Measurements from ENCODE around the gene TBCD. TPM values are rescaled to one million over a fixed set of nuclear protein-coding genes. Genes with fewer than 3 reads are reported as not detected.

TBCD gene
- total RNA-seq, 1 donor from 2014 or later = 31.8 TPM

DNA sequence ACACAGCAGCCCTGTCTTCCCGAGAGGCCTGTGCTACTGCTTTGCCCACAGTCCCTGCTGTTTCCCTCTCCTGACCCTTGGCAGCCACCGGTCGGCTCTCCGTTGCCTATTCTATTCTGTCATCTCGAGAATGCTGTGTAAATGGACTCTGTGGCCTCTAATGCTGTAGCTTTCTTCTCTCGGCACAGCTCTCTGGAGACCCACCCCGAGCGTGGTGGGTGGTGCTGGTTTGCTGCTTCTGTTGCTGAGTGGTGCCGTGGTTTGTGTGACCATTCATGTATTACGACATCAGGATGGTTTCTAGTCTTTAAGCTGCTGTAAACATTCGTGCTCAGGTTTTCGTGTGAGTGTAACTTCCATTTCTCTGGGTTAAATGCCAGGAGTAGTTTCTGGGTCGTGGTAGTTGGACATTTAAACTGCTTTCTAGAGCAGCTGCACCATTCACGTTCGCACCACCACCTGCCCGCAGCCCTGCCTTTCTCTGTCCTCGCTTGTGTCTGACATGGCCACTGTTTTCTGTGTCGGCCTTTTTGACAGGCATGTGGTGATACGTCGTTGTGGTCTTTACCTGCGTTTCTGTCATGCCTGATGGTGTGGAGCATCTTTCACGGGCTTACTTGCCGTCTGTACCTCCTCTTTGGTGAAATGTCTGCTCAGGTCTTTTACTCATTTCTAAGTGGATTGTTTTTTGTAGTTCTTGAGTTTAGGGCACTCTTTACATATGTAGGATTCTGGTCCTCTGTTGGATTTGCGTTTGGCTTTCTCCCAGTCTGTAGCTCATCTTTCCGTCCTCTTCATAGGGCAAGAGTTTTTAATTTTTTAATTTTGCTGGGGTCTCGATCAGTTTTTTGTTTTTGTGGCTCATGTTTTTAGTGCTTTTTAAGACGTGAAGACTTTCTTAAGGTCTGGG is 135.6 kb downstream of the TBCD start:
- Histone ChIP-seq H3K79me2 (ENCODE audit: insufficient read depth, low read length) (peaks cover 5% of the 10 kb centered on the region), H3K4me3 (ENCODE audit: insufficient read depth, low read depth, low read length) (no peak overlapping the region), H3K27me3 (ENCODE audit: insufficient read depth, low read length) (no peaks in the 10 kb centered on the region), H3K36me3 (ENCODE audit: insufficient read depth, low read length) (no peaks in the 10 kb centered on the region), H3K27ac (ENCODE audit: low read depth, low read length) (no peak overlapping the region), H3K4me2 (ENCODE audit: low read length) (no peak overlapping the region), H3K9me3 (ENCODE audit: insufficient read depth, low read depth, low read length) (no peaks in the 10 kb centered on the region), H3K4me1 (ENCODE audit: insufficient read depth, low read length) (peaks cover 7% of the 10 kb centered on the region), H3K9ac (ENCODE audit: low read length) (no peak overlapping the region), H4K20me1 (ENCODE audit: insufficient read depth, low read length) (peaks cover 4% of the 10 kb centered on the region), H2AFZ (ENCODE audit: low read depth, low read length) (no peak overlapping the region)
- Mint-ChIP-seq H3K36me3 (ENCODE audit: low read depth, unreplicated experiment) (peaks cover 18% of the 10 kb centered on the region), H3K27ac (ENCODE audit: unreplicated experiment) (no peak overlapping the region), H3K27me3 (ENCODE audit: low read depth, unreplicated experiment) (peaks cover 2% of the 10 kb centered on the region), H3K9me3 (ENCODE audit: unreplicated experiment) (peaks cover 5% of the 10 kb centered on the region), H3K4me1 (ENCODE audit: low read depth, unreplicated experiment) (peaks cover 15% of the 10 kb centered on the region), H3K4me3 (ENCODE audit: unreplicated experiment) (no peak overlapping the region)
- TF ChIP-seq CTCF (IDR thresholded peaks at IDR 0.05; ENCODE audit: insufficient read depth, low read depth, low read length) = no peak
- no peak for TF ChIP-seq EZH2 (IDR thresholded peaks at IDR 0.05; ENCODE audit: insufficient read depth, low read length)
- FAIRE-seq (no peak), DNase-seq (ENCODE audit: low read depth) (no peak)

GRCh38 chr17:82888583-82889495 is 137.0 kb downstream of the TBCD start:
- TF ChIP-seq EZH2 (IDR thresholded peaks at IDR 0.05; ENCODE audit: insufficient read depth, low read length) (no peak), CTCF (IDR thresholded peaks at IDR 0.05; ENCODE audit: insufficient read depth, low read depth, low read length) (no peak)
- Histone ChIP-seq H4K20me1 (ENCODE audit: insufficient read depth, low read length) (no peaks in the 10 kb centered on the region), H3K79me2 (ENCODE audit: insufficient read depth, low read length) (no peaks in the 10 kb centered on the region), H3K27me3 (ENCODE audit: insufficient read depth, low read length) (no peaks in the 10 kb centered on the region), H3K4me3 (ENCODE audit: insufficient read depth, low read depth, low read length) (no peak overlapping the region), H3K4me2 (ENCODE audit: low read length) (no peak overlapping the region), H3K9ac (ENCODE audit: low read length) (no peak overlapping the region), H3K36me3 (ENCODE audit: insufficient read depth, low read length) (no peaks in the 10 kb centered on the region), H3K4me1 (ENCODE audit: insufficient read depth, low read length) (peaks cover 7% of the 10 kb centered on the region), H2AFZ (ENCODE audit: low read depth, low read length) (no peak overlapping the region), H3K9me3 (ENCODE audit: insufficient read depth, low read depth, low read length) (no peaks in the 10 kb centered on the region), H3K27ac (ENCODE audit: low read depth, low read length) (no peak overlapping the region)
- Mint-ChIP-seq H3K4me3 (ENCODE audit: unreplicated experiment) (no peak overlapping the region), H3K4me1 (ENCODE audit: low read depth, unreplicated experiment) (peaks cover 15% of the 10 kb centered on the region), H3K36me3 (ENCODE audit: low read depth, unreplicated experiment) (peaks cover 19% of the 10 kb centered on the region), H3K9me3 (ENCODE audit: unreplicated experiment) (peaks cover 5% of the 10 kb centered on the region), H3K27me3 (ENCODE audit: low read depth, unreplicated experiment) (peaks cover 2% of the 10 kb centered on the region), H3K27ac (ENCODE audit: unreplicated experiment) (no peak overlapping the region)
- DNase-seq (ENCODE audit: low read depth) (no peak), FAIRE-seq (no peak)
